WERI-Rb-1 (cell line): ENCODE data around the gene CFAP45.
"Not testable (repeated sequence)": the region's sequence is repeated elsewhere in the genome, so short reads cannot be mapped to it uniquely, and the experiment has no call there.

ENCODE experiments used
- DNase-seq: peaks from one replicate; pipeline ENCODE4 v3.0.0-alpha.2; 2020
- H3K27ac ChIP-seq: fragments of 250-450 bp; sonication (Bioruptor Pico); 2 replicates; pipeline ENCODE4 v1.5.1; 2020; ENCODE audit warnings: mild to moderate bottlenecking, moderate library complexity
- H3K27me3 ChIP-seq: fragments of 250-450 bp; sonication (Bioruptor Pico); 2 replicates; pipeline ENCODE4 v1.5.1; 2021; ENCODE audit warnings: mild to moderate bottlenecking, low read depth, moderate library complexity; ENCODE audit not compliant: insufficient read depth, severe bottlenecking
- H3K36me3 ChIP-seq: fragments of 250-450 bp; sonication (Bioruptor Pico); 2 replicates; pipeline ENCODE4 v1.5.1; 2020; ENCODE audit warnings: mild to moderate bottlenecking, moderate library complexity
- H3K4me3 ChIP-seq: 2 replicates; pipeline ENCODE4 v1.5.1; 2011; ENCODE audit warnings: low read depth, mild to moderate bottlenecking, control low read depth, low read length
- H3K9me3 ChIP-seq: fragments of 250-450 bp; sonication (Bioruptor Pico); 2 replicates; pipeline ENCODE4 v1.5.1; 2021; ENCODE audit warnings: mild to moderate bottlenecking, moderate library complexity; ENCODE audit not compliant: severe bottlenecking
- TF ChIP-seq, protein P1 (sequence below): IDR thresholded peaks from 2 replicates; pipeline ENCODE4 v1.5.1; 2011; ENCODE audit warnings: low read depth, mild to moderate bottlenecking, control low read depth, inconsistent platforms, low read length

CFAP45 gene

DNA sequence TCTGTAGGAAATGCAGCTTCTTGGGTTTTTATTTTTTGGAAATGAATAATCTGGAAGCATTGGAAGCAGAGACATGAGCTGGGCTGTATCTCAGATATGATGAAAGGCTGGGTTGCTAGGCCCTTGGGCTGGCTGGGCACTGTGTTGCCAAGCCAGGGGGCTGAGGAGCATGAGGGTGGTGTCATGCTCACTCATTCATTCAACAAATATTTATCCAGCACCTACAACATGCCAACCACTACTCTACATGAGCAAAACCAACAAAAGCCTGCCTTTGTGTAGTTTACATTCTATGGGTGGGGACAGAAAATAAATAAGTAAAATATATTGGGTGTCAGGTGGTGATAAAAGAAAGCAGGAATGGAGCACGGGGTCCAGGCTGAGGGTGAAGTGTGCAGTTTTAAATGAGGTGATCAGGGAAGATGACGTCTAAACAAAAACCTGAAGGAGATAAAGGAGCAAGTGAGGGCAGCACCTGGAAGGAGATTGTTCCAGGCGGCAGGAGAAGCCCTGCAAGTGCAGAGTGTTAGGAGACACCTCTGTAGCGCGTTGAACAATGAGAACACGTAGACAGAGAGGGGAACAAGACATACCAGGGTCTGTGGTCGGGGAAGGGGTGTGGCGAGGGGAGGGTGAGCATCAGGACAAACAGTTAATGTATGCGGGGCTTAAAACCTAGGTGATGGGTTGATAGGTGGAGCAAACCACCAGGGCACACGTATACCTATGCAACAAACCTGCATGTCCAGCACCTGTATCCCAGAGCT is 14.5 kb upstream of the CFAP45 start:
- no peak for DNase-seq
- no peaks in the 10 kb centered on the region for H3K9me3 ChIP-seq
- H3K27me3 ChIP-seq = no peaks in the 10 kb centered on the region
- H3K27ac ChIP-seq = no peak overlapping the region
- TF ChIP-seq, protein P1, sequence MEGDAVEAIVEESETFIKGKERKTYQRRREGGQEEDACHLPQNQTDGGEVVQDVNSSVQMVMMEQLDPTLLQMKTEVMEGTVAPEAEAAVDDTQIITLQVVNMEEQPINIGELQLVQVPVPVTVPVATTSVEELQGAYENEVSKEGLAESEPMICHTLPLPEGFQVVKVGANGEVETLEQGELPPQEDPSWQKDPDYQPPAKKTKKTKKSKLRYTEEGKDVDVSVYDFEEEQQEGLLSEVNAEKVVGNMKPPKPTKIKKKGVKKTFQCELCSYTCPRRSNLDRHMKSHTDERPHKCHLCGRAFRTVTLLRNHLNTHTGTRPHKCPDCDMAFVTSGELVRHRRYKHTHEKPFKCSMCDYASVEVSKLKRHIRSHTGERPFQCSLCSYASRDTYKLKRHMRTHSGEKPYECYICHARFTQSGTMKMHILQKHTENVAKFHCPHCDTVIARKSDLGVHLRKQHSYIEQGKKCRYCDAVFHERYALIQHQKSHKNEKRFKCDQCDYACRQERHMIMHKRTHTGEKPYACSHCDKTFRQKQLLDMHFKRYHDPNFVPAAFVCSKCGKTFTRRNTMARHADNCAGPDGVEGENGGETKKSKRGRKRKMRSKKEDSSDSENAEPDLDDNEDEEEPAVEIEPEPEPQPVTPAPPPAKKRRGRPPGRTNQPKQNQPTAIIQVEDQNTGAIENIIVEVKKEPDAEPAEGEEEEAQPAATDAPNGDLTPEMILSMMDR = no peak
- no peak overlapping the region for H3K4me3 ChIP-seq
- H3K36me3 ChIP-seq = peaks cover 21% of the 10 kb centered on the region

DNA sequence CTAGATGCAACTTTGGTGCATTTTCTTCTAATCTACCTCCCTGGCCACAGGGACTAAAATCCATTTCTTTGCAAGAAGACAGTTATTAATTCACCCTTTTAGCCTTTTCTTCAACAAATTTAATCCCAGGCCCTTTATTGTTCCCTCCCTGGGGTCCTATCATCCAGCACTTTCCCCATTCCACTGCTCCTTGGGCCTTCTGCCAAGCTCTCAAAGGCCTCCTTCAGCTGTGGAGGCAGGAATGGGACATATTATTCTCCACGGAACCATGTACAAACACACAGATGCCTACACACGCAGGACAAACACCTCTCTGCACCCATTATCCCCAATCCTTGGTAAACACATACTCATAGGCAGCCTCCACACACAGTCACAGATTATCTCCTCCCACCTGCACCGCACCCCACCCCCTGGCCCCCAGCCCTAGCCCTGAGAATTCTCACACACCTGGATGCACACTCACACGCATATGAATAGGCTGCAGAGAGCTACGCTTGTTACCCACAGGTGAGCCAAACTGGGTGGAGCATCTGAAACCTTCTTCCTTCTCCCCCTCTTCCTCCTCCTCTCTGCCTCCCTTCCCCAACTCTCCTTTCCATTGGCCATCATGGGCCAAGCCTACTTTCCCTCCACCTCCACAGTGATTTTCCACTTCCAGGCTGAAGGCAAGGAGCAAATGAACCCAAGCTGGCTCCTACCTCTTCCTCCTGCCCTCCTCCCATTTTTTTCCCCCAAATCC is 13.7 kb upstream of the CFAP45 start:
- no peaks in the 10 kb centered on the region for H3K9me3 ChIP-seq
- no peaks in the 10 kb centered on the region for H3K27me3 ChIP-seq
- TF ChIP-seq, protein P1 = no peak
- H3K4me3 ChIP-seq = no peak overlapping the region
- no peak for DNase-seq
- H3K27ac ChIP-seq = no peak overlapping the region
- H3K36me3 ChIP-seq = peaks cover 13% of the 10 kb centered on the region

DNA sequence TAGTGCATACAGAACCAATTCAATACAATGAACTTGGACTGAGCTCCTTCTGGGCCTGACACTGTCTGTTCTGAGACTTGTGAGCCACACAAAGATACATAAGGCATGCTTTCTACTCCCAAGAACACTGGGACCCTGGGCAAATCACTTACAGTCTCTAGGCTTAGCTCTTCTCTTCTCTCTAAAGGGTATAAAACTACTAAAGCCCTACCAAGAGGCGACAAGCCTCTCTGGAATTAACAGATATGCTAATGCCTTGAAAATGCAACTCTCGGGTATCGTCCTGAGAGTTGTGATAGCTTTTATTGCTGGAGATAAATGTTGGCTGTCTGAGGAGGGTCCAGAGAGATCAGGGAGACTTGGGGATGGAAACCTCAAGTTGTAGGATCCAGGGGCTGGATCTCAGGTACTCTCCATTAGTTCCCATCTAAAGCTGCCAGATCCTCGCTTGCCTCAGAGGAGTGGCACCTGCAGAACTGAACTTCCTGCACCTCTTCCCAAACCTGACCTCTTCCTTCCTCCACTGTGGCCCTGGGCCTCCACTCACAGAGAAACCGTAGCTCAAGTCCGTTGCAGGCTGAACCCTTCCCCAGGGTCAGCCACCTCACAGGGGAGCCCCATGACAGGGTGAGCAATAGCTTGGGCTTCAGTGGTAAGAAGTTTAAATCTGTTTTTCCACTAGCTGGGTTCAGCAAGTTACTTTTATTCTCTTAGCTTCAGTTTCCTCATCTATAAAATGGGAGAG is 11.5 kb upstream of the CFAP45 start:
- no peak for DNase-seq
- TF ChIP-seq, protein P1 = no peak
- no peaks in the 10 kb centered on the region for H3K36me3 ChIP-seq
- H3K4me3 ChIP-seq = no peak overlapping the region
- no peaks in the 10 kb centered on the region for H3K9me3 ChIP-seq
- H3K27me3 ChIP-seq = no peaks in the 10 kb centered on the region
- H3K27ac ChIP-seq = no peak overlapping the region

DNA sequence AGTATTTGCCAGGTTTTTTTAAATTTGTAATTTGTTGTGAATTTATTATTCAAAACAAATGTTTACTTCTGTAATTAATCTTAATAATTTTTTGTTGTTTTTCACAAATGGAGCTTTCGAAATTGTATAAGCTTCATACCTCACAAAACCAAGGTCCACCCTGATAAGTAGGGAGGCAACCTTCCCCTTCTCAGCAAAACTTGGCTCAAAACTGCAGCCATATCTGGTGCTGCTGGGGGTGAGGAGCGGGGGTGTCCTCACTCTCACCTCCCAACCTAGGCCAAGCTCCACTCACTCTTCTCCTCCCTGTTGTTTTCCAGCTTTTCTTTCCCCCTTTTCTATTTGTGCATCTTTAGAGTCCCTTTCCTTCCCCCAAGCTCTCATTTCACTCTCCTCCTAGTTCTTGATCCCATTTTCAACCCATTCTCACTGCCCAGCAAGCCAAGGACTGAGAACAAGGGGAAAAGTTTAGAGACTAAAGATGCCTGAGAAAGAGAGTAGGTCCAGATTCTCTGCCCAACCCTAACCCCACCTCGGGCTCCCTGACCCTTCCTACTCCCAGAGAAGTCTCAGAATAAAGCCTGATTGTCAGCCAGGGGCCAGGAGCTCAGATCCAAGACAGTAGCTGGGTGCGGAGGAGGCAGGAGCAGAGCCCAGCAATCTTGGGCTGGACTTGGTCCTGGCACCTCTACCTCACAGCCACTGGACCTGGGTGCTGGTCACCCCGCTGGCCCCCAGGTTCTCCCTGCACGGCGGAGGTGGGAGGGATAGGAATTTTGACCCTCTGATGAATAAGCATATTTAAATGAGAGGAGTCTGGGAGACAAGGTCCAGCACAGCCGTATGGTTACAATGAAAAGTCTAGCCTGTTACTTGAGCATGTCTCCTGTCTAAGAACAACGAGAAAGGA is 8.3 kb upstream of the CFAP45 start:
- H3K27me3 ChIP-seq = no peaks in the 10 kb centered on the region
- no peak overlapping the region for H3K27ac ChIP-seq
- H3K4me3 ChIP-seq = no peak overlapping the region
- no peaks in the 10 kb centered on the region for H3K36me3 ChIP-seq
- TF ChIP-seq, protein P1 = no peak
- peaks cover 7% of the 10 kb centered on the region for H3K9me3 ChIP-seq
- no peak for DNase-seq

DNA sequence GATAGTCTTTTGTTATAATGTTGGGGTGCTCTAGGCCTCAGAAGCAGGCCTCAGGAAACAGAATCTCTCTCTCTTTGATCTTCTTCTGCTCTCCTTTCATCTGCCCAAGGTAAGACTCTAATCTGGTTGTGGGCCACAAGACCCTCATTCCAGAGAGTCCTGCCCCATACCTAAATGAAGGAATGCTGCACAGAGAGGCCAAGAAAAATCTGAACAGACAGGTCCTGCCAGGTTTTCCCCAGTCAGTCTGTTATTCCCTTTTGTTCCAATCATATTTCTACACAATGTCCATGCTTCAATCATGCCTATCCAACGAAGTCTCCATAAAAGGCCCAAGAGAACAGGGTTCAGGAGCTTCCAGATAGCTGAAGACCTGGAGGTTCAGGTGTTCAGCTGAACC is 7.0 kb upstream of the CFAP45 start:
- Histone ChIP-seq H3K36me3 (no peaks in the 10 kb centered on the region), H3K27ac (no peak overlapping the region), H3K9me3 (peaks cover 7% of the 10 kb centered on the region), H3K27me3 (peaks cover 8% of the 10 kb centered on the region), H3K4me3 (no peak overlapping the region)
- TF ChIP-seq, protein P1 = no peak
- DNase-seq = no peak

DNA sequence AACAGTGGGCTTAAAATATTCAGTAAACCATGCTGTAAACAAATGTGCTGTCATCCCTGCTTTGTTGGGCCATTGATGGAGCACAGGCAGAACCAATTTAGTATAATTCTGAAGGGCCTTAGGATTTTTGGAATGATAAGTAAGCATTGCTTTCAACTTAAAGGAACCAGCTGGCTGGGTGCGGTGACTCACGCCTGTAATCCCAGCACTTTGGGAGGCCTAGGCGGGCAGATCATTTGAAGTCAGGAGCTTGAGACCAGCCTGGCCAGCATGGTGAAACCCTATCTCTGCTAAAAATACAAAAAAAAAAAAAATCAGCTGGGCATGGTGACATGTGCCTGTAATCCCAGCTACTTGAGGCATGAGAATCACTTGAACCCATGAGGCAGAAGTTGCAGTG is 4.1 kb upstream of the CFAP45 start:
- H3K27ac ChIP-seq, DNase-seq, H3K9me3 ChIP-seq, H3K4me3 ChIP-seq, H3K36me3 ChIP-seq: not testable (repeated sequence)
- peaks cover 11% of the 10 kb centered on the region for H3K27me3 ChIP-seq
